ENCODE results near the gene PARN.

The PARN gene

DNA sequence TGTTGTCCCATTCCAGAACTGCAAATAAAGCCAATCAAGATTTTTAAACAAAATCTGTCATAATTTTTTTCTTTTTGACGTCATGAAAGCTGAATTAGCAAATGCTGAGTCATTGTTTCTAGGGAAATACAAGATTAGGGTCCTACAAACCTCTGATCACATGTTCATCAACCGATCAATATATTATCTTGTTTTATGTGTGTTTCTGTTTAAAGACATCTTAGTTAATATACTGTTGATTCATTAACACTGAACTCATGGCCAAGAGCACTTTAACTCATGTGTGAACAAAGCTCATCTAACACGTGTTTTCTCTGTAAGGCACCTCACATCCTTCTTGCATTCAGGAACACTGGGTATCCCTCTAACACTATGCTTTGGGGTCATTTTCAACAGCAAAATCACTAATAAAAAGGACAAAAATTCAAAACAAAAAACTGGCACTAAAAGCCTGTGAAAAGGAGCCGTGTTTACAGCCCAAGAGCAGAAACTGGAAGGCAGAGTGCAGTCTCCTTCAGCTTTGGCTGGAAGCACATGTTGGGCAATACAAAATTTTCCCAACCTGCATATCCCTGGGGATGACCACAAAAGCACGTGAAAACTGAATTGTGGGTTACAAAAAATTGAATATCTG, 102.5 kb downstream of the PARN start:
- DNase-seq = no peak

DNA sequence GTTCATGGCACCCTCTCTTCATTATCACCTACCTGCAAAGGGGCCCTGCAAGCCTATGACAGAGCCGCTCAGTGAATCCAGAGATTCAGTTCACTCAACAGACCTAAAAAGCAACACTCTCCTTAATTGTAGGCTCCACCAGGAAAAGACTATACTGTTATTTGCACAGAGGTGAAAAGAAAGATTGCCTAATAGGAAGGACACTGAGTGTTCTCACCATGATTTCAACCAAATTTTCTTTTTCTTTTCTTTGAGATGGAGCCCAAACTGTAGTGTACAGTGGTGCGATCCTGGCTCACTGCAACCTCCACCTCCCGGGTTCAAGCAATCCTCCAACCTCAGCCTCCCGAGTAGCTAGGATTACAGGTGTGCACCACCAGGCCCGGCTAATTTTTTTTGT, 104.5 kb downstream of the PARN start:
- DNase-seq = no peak

DNA sequence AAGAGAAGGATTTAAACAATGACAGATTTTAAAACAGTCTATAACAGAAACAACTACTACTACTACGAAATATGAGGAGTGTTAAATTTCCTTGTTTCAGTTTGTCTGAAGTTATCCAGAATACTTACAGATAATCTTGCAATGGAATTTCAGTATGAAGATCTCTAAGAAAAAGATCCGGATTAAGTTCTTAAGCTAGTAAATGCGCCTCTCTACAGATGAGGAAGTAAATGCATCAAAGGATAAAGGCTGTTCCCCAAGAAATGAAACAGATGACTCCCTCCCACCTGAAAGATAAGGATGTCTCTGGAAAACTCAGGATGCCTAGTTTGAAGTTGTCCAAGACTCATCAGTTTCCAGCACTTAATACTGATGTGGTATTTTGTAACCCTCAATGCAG, 105.1 kb downstream of the PARN start:
- no peak for DNase-seq

DNA sequence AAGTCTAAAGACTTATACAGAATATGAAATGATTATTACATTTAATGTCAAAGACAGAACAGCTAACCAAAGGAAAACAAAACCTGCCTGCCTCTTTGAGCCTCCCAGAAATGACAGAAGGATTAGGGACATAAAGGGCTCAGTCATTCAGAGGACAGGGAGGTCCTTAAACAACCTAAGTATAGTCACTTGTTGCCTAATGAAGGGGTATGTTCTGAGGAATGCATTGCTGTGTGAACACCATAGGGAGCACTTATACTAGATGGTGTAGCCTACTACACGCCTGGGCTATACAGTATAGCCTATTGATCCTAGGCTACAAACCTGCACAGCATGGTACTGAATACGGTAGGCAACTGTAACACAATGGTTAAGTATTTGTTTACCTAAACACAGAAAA, 106.4 kb downstream of the PARN start:
- DNase-seq = no peak

DNA sequence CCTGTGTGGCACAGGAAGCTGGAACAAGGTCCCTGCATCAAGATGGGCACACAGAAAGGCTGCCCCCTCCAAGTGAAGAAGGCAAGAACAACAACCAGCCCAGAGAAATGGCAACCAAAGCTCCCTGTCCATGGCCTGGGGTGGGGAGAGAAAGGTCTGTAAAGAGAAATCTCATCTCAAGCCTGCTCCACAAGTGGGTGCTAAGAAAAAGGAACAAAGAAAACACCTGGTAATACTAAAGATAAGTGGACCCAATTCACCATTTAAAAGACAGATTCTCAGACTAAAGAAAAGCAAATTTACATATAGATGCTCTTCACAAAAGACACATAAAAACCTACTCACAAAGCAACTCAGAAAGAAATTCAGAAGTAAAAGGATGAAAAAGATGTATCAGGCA, 107.4 kb downstream of the PARN start:
- DNase-seq = no peak

DNA sequence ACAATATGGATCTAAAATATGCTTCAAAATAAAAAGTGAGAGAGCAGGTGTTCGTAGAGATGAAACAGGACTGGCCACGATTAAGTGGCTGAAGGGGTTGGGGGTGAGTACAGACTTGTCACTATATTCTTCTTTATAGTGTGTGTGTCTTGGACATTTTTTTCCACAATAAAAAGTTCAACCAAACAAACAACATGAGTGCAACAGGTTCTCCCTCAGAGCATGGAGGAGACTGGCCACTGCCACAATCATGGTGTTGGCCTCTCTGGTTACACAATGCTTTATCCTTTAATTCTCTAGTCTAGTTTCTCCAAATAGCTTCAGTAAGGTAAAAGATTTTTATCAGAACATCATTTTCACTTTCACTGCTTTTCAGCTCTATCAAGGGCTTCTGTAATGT, 109.3 kb downstream of the PARN start:
- DNase-seq = no peak

DNA sequence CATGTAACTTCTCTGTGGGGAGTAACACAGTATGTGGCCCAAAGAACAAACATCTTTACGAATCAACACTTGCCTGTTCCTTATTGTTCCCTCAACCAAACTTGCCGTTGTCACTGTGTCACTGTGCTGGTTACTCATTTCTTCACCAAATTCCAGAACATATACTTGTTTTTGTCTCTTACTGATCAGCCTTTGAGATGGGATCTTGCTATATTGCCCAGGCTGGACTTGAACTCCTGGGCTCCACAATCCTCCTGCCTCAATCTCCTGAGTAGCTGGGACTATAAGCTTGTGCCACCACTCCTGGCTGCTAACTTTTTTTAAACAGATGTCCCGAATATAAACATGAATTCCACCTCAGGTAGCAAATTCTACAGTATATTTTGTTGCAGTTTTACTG, 115.1 kb downstream of the PARN start:
- no peak for DNase-seq

DNA sequence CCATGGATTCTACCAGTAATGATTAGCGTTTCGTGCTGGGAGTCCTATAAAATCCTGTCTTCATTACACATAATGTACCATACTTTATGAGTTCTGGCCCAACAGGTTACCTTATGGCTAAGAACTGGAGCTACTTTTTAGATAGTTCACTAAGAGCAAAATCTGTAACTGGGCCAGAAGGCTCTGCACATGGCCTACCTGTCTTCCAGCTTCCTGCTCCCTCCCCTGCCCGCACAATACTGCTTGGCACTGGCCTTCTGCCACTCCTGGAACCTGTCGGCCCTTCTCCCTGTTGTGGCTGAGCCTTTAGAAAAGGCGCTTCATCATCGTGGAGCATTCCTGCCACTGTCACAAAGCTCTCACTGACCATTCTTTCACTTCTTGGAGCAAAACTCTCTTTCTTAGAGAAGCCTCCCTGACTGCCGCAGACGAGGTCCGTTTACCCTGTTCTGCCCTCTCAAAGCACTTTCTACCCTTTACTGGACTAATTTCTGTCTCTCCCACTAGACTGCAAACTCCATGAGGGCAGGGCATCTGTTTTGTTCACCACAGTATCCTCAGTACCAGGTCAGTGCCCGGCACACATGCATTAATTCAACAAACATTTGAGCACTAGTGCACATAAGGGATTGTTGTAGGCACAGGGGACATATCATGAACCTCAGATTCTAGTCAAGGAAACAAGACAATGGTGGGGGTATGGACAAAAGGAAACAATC, 116.5 kb downstream of the PARN start:
- DNase-seq = no peak

DNA sequence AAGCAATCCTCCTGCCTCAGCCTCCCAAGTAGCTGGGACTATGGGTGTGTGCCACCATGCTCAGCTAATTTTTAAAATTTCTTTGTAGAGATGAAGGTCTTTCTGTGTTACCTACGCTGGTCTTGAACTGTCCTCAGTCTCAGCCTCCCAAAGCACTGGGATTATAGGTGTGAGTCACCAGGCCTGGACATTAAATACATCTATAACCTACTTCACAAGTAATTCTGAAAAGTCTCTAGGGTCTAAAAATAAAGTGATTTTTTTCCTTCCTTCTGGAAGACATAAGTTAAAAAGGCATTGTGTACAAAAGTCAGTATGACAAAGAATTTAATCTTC, 118.3 kb downstream of the PARN start:
- no peak for DNase-seq

DNA sequence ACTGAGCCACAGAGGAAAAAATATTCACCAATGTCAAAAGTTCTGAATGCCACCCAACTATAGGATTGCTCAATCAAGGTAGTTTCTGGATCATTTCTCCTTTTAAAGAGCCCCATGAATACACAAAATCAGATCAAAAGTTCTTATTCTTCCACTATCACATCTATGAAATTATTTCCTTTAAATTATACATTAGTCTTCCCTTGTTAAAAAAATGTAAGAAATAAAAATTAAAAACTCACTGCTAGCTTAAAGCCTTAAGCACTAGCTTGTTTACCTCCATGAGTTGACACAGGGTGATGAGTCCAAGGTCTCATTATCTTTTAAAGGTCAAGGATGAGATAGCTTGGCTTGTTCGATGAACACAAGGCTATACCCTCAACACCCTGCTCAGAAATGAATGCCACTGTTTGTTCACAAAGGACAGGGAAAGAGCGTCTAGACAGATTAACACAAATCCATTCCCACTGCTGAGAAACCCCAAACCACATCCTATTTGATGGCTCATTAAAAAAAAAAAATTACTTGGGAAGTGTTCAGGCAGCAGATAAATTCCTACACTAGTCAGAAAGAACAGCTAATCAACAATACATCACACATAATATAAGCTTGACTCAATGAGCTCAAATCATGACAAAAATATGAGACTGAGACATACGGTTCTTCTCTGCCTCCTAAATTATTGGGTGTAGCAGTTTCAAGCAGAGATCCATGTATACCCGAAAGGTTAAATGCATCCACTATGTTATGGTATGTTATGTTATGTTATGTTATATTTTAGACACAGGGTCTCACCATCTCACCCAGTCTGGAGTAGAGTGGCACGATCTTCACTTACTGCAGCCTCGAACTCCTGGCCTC, 118.9 kb downstream of the PARN start:
- DNase-seq = no peak

DNA sequence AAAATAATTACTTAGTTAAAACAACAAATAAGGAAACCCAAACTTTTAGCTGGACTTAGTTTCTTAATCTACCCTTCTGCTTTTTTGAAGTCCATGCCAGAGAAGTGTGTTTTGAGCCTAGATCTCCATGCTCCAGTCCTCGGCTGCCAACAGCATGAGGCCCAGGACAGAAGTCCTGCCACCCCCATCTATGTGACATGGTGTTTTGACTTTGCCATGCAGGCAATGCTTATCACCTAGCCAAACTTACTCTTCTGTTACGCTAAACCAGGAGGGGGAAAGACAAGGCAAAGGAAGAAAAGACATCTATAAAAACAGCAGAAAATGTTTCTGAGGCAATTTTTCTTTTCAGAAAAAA, 119.5 kb downstream of the PARN start:
- no peak for DNase-seq

DNA sequence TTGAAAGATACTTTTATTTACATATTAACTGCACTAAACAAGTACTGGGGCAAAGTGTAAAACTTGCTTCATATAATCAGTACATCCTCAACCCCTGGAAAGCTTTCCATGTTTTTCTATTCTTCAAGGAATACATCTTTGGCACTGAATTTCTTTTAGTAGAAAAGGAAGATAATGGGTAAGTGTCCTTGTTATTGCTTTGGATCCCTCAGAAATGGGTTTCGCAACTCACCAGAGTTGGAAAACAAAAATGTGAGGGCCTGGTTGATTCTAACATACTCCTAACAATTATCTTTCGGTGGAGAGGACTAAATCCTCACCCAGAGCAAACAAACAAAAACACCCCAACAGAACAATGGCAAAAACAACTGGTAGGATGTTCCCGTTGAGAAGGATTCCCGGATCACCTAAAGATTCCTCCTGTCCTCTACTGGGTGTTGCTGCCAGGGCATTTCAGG, 120.4 kb downstream of the PARN start:
- DNase-seq = no peak

DNA sequence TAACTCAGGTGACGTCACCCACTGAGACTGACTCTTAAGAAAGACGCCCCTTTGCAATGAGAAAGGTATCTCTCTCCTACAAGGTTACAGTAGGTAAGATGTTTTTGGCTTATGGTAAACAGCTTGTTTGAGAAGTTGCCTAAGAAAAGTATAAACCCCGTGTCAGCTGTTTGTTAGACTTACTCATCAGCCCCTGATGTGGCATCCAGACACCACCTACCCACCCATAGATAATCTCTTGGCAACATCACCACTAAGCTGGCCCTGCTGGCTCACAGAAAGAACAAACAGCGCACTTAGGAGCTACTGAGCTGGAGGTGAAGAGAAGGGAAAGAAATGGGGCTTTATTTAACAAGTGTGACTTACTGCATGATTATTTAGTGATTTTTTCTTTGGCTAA, 121.0 kb downstream of the PARN start:
- no peak for DNase-seq

DNA sequence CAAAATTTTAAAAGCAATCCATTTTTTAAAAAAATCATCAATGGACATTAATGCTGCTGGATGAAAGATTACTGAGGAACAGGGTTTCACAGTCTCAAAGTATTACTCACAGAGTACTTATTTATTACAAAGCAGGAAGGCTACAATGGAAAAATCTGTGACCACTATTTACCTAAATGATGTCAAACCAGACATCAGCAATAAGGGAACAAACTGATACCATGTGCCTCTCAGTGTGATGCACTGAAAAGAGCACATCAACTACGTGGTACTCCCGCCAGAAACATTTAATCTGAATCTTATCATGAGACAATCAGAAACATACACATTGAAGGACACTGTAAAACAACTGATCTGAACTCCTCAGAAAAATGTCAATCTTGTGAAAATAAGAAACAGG, 124.2 kb downstream of the PARN start:
- no peak for DNase-seq

DNA sequence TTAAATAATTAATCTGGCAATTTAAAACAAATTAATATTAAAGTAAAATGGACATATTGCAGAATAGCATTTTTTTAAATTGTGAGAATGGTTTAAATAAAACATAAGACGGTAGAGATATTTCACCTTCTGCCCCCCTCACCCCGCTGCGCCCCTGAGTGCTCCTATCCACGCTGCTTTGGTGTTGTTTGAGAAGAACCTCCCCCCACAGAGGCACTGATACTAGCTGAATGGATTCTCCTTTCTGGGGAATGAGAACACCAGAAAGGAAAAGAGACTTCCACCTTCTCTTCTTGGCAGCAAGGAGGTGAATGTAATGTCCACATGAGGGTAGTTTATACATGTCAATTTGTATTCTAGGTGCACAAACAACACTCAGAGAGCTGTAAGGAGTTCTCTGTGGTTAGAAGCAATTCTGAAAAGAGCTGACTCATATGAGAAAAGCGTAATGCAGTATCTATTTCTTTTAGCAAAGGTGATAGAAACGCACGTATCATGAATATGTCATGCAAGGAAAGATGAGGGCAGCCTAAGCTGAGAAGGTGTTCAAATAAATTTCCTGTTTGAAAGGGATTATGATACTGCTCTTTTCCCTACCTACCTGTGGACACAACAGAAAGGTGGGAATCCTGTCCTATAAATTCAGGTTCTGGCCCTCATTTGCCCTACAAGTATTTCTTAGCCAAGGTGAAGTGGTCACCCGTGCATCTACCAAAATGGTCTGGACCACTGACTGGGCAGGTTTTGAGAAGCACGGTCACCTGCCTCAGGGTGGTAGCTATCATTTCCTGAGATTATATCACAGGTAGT, 126.9 kb downstream of the PARN start:
- DNase-seq = no peak

DNA sequence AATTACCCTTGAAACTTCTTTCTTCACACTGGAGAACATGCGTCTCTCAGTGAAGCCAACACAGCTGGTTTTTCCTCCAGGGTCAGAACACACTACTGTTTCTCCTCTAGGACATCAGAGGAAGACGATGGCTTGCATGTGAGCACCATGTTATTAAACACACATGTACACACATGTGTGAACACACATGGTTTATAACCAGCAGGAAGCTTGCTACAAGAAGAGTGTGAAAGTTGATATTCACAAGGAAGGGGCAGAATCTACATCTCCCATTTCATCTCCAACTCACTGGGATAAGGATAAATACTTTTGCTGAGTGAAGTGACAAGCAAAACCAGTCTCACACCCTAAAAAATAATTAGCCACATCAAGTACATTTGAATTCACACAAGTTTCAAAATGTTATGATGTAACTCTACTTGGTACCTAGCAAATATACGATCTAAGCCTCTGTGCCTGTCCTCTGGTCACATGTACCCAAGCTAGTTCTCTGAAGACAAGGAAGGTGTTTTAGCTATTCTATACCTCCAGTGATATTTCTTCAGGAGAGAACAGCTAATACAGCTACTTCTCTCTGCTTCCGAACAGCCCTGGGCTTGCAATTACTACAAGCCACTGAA, 127.7 kb downstream of the PARN start:
- DNase-seq = no peak

DNA sequence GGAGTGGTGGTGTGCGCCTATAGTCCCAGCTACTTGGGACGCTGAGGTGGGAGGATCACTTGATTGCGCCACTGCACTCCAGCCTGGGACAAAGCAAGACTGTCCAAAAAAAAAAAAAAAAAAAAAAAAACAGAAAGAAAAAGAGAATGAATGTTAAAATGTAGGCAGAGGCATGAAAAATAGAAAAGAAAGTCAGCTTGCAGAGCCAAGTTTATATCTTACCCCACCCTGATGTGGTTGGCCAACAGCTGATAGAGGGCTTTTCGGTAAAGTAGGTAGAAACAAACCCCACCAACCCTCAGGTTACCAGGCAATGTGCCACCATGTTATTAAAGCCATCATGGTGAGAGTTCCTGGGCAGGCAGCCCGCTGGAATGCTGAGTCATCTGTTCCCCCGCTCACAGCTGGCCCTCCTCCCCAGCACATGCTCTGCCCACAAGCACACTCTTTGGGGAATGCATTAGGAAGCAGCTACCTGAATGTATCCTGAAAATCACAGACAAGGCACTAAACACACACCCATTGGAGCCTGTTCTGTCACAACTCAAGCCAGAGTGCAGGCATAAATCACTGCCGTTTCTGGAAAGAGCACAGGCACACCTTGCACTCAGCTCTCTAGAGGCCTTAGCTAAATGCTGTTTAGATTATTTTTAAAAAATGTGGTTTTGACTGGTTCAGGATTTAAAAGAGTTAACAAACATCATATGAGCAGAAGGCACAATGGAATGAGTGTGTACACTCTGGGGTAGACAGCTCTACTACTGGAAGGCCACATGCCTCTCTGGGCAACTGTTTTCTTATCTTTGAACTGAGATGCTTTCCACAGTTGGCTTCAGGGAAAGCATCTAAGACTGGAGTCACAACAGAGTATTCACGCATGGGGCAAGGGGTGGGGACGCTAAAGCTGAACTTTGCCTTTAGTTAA, 128.5 kb downstream of the PARN start:
- DNase-seq = no peak

DNA sequence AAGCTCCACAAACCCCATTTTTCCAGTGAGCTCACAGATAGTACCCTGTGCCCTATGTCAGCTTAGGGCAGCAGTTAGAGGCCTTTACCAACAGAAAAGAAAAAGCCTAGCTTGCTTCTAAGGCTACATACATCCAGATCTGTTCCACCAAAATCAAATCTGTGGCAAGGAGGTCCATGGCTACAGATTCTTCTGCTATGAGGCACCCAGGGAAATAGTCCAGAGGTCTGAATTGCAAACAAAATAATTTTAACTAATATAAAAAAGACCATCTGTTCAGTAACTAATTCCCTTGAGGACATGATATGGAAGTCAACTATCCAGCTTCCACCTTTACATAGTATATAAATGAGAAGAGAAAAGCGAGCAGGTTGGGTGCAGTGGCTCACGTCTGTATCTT, 129.3 kb downstream of the PARN start:
- DNase-seq = no peak

DNA sequence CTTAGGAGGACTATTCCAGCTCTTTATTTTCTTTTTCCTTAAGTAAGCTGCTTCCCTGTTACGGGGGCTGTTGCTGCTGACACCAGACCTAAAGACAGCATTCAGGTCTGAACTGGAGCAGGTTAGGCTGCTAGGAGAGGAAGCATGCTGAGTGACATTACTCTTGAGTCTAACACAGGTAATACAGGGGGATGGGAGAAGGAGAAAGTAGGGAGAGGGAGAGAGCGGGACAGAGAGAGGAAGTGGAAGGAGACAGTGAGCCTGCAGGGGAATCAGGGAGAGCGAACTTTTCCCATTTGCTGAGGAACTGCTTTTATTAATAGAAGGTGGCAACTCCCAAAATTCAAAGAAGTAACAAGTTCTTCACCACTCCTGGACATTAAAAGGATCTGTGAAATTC, 130.9 kb downstream of the PARN start:
- no peak for DNase-seq

DNA sequence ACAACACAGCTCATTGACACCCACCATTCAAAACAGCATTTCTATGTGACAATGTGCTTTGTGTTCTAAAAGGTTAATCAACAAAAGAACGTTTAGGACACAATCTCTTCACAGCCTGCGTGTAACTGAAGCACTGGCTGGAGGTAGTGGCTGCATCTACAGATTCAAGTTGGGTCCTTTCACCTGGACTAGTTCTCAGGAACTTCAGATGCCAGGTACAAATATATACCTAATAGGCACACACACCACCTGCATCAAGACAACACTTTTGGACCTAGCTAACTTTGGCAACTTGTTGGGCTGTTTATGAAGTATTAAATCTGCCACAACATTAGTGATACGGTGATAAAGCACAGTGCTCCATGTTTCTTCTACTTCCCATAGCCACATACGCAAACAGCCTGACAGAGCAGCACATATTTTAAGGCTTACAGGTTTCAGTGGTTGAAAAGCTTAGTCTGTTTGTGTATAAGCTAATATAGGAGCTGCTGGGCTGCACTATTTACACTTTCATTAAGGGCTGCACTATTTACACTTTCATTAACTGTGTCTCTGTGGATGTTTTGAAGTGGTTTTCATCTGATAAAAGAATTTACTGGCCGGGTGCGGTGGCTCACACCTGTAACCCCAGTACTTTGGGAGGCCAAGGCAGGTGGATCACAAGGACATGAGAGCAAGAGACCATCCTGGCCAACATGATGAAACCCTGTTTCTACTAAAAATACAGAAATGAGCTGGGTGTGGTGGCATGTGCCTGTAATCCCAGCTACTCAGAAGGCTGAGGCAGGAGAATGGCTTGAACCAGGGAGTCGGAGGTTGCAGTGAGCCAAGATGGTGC, 132.6 kb downstream of the PARN start:
- no peak for DNase-seq

DNA sequence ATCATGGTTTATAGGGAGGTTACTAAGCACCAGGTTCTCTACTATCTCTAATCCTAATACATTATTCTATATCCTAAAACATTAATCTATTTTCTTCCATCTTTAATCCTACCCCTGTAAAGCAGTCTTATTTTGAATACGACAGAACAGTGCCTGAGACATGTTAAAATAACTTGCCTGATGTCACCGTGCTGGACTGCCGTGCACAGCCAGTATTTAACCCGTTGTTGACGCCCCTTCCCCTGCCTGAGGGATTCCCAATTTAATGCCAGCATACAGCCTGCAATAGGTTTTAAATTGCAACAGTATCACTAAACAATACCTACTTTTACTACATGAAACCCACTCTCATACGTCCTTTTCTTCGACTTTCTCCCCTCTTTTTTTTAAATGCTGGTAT, 133.3 kb downstream of the PARN start:
- no peak for DNase-seq

All from NK-92 treated with Interleukin-12 subunit alpha and Interleukin-12 subunit beta, amount 100 ng/mL, for 24 hours (cell line).